NK-92 (cell line): ENCODE data around the gene RAB25.
"Not testable (repeated sequence)": the region's sequence is repeated elsewhere in the genome, so short reads cannot be mapped to it uniquely, and the experiment has no call there.

Experiments used
- DNase-seq: peaks from one replicate; lab custom pipeline; 2025; ENCODE audit not compliant: unreplicated experiment; lab: John Stamatoyannopoulos, UW

RAB25 gene

DNA sequence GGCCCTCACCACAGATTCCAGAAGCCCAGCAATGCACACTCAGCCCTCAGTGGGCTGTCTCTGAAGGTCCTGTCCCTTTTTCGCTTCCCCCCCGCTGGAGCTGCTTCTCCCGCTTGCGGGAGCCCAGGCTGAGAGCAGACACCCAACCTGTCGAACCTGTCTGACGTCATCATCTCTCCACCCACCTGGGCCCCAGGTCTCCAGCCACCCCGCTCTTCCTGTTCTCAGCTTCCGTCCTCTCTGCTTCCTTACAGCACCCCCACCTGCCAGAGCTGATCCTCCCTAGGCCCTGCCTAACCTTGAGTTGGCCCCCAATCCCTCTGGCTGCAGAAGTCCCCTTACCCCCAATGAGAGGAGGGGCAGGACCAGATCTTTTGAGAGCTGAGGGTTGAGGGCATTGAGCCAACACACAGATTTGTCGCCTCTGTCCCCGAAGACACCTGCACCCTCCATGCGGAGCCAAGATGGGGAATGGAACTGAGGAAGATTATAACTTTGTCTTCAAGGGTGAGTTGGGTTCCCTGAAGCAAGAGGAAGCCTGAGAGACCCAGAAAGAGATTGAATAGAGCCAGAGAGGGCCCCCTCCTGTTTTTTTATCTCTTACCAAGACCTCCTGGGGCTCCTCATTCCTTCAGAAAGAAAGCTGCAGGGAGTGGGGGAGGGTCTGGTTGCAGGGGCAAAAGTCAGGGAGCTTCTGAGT, at the start of gene RAB25:
Gene RAB25 (plus strand): TSS at position 224 of the 700 bp plus-strand sequence. CDS start 241 bp downstream, at position 465.
- DNase-seq = no peak

GRCh38 chr1:156012051-156012817, 48.7 kb upstream of the RAB25 start:
- DNase-seq = no peak

- no peak for DNase-seq
These were observed 46.1 kb upstream of the RAB25 start for GRCh38 chr1:156014829-156015228.

- no peak for DNase-seq
These were observed 41.0 kb upstream of the RAB25 start for GRCh38 chr1:156019946-156020292.

DNA sequence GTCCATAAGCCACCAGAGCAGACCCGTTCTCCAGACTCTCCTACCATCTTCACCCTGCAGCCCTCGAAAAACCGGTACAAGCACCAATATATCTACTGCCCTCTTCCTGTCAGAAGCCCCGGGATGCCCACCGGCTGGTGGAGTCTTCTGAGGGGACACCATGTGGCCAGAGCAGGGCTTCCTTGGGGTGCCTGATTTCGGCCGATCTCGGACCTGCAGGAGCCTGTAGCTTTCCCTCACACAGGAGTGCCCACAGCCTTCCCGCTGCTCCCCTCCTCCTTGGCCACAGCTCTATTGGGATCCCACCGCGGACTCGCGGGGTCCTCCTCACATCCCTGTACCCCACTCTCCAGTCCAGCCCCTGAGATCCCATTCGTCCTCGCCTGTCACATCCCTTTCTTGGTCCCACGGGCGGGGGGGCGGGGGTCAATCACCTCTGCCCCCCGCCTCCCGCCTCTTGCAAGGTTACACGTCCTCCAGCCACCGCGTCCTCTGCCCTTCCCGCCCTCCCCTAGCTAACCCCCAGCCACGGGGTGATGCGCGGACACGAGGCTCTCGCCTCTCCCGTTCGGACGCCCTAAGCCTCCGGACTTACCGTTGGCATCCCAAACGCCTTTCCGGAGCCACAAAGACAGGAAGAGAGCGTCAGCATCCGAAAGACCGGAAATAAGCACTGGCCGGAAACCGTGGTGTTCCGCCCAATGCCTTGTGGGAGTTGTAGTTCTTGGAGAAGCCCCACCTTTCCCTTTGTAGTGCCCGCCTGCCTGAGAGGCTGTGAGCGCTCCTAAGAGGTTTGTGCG, 40.5 kb upstream of the RAB25 start, which contains the start of gene SSR2:
Gene SSR2 (minus strand): TSS at position 659 of the 800 bp plus-strand sequence. CDS start 784 bp downstream, outside the sequence.
- DNase-seq = no peak

- DNase-seq = no peak
These were observed 39.9 kb upstream of the RAB25 start for GRCh38 chr1:156021093-156021428.

- DNase-seq = no peak
These were observed 39.0 kb upstream of the RAB25 start for GRCh38 chr1:156021954-156022353.

GRCh38 chr1:156024801-156025200, 36.2 kb upstream of the RAB25 start:
- DNase-seq = no peak

GRCh38 chr1:156025876-156026275, 35.1 kb upstream of the RAB25 start:
- DNase-seq = no peak

- DNase-seq = no peak
These were observed 34.4 kb upstream of the RAB25 start for GRCh38 chr1:156026588-156026987.

- no peak for DNase-seq
These were observed 27.9 kb upstream of the RAB25 start for GRCh38 chr1:156033011-156033410.

DNA sequence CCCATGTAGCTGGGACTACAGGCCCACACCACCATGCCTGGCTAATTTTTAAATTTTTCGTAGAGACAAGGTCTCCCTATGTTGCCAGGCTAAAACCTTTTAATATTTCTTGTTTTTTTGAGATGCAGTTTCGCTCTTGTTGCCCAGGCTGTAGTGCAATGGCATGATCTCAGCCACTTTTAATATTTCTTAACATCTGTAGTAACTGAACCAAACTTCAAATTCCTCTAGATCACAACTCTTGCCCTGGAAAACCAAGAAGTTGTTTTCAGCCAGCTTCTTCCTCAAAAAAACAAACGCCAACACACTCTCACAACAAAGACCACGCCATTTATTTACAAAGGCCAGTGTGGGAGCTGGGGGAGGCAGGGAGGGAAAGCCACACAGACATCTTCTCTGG, 26.0 kb upstream of the RAB25 start:
- DNase-seq = not testable (repeated sequence)

GRCh38 chr1:156042828-156043227, 18.1 kb upstream of the RAB25 start:
- DNase-seq = no peak

DNA sequence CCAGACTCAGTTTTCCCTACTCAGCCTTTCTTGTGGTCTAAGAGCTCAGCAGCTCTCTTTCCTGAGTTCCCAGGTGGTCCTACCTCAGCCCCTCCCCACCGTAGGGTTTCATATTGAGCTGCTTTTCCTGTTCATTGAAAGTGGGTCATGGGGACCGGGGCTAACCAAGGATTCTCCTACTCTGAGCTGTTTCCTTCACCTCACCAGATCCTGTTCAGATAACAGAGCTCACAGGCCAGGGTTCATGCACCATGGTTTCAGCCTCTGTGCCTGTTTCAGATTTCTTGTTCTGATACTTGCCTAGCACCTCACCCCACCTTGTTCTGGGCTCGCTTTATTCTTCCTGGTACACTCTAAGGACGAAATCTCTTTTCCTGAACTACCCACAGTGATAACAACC, 15.9 kb upstream of the RAB25 start:
- no peak for DNase-seq

DNA sequence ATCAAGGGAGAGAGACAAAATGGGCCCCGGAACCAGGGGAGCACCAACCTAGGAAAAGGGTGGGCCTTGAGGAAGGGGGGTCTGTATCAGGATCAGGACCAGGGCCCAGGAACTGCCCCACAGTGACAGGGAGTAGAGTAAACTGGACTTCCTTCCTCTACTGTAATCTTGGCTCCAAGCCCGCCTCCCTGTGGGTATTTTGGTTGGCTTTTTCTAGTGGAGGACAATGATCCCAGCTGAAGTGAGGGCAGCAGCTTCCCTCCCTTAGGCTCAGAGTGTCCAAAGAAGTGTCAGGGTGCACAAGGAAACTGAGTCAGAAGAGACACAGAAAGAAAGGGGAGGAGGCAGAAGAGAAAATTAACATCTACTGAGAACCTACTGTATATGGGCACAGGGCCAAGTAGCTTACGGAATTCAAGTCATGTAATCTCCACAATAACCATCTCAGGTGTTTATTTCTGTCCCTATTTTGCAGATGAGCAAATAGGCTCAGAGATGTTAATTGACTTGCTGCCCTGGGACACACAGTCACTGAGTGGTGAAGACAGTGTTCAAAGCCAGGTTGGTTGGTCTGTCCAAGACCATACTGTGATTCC, 12.2 kb upstream of the RAB25 start:
- DNase-seq = no peak

DNA sequence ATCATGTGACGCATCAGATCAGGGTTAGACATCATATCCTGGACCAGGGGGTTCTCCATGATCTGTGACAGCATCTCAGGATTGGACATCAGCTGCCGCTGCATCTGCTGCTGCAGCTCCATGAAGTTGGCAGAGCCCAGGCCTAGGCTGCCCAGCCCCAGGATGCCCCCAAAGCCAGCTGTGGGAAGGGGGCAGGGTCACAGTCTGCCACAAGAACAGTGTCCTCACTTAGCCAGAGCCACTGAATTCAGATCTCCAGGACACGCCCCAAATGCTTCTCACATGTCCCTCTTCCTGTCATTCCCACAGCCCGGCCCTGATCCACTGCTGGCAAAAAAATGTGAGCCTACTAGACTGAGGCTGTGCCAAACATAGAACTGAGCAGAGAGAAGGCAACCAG, 10.6 kb upstream of the RAB25 start:
- no peak for DNase-seq

GRCh38 chr1:156051011-156051725, 9.8 kb upstream of the RAB25 start:
- DNase-seq = no peak

GRCh38 chr1:156052862-156053767, 7.8 kb upstream of the RAB25 start:
- DNase-seq = no peak

- no peak for DNase-seq
These were observed 7.0 kb upstream of the RAB25 start, which contains the start of gene UBQLN4 for GRCh38 chr1:156053768-156054499. Gene UBQLN4, minus strand, starts transcription at chr1:156053798. Its CDS starts 97 bp downstream, at chr1:156053701.
